Thoracic aorta (tissue), 2 donors: ENCODE measurements around the gene TMEM167A. TPM values are rescaled to one million over a fixed set of nuclear protein-coding genes. Genes with fewer than 3 reads are reported as not detected.
"Not testable (repeated sequence)": the region's sequence is repeated elsewhere in the genome, so short reads cannot be mapped to it uniquely, and the experiment has no call there.

Source experiments
- ATAC-seq: fragments of 150-250 bp; one replicate; pipeline ENCODE4 v1.8.0; 2017; ENCODE audit warnings: low read depth; ENCODE audit not compliant: insufficient number of reproducible peaks, low FRiP score
- DNase-seq: peaks from one replicate; pipeline ENCODE4 v3.0.0-alpha.2; 2020; ENCODE audit warnings: low spot score
- H3K27ac ChIP-seq, 2 donors: fragments of 200-600 bp; sonication (generic); 1 replicate in 1 of 2; 2 replicates in 1 of 2; pipeline ENCODE4 v1.5.1; 2016; ENCODE audit warnings: mild to moderate bottlenecking in 2 of 2, moderate library complexity in 2 of 2
- H3K27me3 ChIP-seq: fragments of 200-600 bp; sonication (generic); replicated peaks from 2 replicates; pipeline ENCODE4 v1.6.0; 2016; ENCODE audit warnings: mild to moderate bottlenecking; ENCODE audit not compliant: insufficient read depth
- H3K36me3 ChIP-seq: fragments of 200-600 bp; sonication (generic); one replicate; pipeline ENCODE4 v1.5.1; 2016
- H3K4me1 ChIP-seq, 2 donors: fragments of 200-600 bp; sonication (generic); 1 replicate in 1 of 2; 2 replicates in 1 of 2; pipeline versions ENCODE4 v1.5.1 to v1.6.0; 2016; ENCODE audit warnings: low read depth in 2 of 2, mild to moderate bottlenecking in 1 of 2; ENCODE audit not compliant: control insufficient read depth in 1 of 2
- H3K4me3 ChIP-seq: fragments of 200-600 bp; sonication (generic); 2 replicates; pipeline ENCODE4 v1.5.1; 2016; ENCODE audit warnings: mild to moderate bottlenecking
- H3K9me3 ChIP-seq: fragments of 200-600 bp; sonication (generic); 2 replicates; pipeline ENCODE4 v1.5.1; 2016
- CTCF ChIP-seq: fragments of 200-600 bp; sonication (generic); IDR thresholded peaks from one replicate; pipeline ENCODE4 v1.5.1; 2019; ENCODE audit warnings: antibody characterized with exemption
- total RNA-seq, 2 donors: library from RNA; depleted of rRNA; stranded (reverse); fragments of >200 nt; gene quantifications; one replicate each; pipeline versions ENCODE4 v1.1.0 to v1.2.3, GENCODE V29; 2016

Gene TMEM167A
- total RNA-seq, 2 donors from 2014 or later = 55.6 to 58.6 TPM

- Histone ChIP-seq H3K27me3 (no peaks in the 10 kb centered on the region), H3K4me1 (peaks cover 32 to 66% of the 10 kb centered on the region in 2 donors), H3K9me3 (no peaks in the 10 kb centered on the region), H3K36me3 (no peaks in the 10 kb centered on the region), H3K27ac (no peak overlapping the region), H3K4me3 (no peak overlapping the region)
- no peak for TF ChIP-seq CTCF
- ATAC-seq (no peak), DNase-seq (no peak)
Observed at GRCh38 chr5:83072966-83073365, 4.2 kb downstream of the TMEM167A start.

DNA sequence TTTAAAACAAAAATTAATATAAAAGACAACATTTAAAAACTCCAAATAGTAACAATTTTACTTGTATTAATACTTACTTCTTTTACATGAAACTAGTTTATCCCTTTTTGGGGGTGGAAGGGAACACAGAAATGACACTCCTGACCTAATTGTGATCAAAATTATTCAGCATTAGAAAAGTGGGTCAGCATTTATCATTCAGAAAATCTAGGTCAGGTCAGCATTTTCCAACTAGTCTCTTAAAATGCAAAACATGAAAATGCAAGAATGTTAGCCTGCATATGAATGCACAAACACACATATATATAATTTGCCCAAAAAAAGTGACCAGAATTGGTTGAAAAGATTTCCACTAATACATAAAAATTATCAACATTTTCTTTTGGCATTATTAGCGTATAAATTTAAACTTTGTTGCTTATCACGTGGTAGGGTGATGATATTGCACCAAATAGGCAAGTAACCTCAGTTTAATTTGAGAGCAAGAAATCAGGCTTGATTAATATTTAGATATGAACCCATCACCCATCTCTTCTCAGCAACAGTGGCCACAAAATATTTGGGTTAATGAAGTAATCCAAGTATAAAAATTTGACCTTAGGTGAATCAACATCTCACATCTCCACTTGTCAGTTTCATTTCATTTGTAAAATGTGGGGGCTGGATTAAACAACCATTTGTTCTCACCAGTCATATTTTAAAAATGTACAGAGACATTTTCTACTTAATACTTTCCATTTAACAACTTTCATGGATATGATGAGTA is 5.7 kb downstream of the TMEM167A start:
- no peaks in the 10 kb centered on the region for H3K9me3 ChIP-seq
- no peak overlapping the region for H3K27ac ChIP-seq
- peaks cover 36 to 62% of the 10 kb centered on the region in 2 donors for H3K4me1 ChIP-seq
- ATAC-seq = no peak
- no peak overlapping the region for H3K4me3 ChIP-seq
- TF ChIP-seq CTCF = no peak
- no peaks in the 10 kb centered on the region for H3K27me3 ChIP-seq
- H3K36me3 ChIP-seq = no peaks in the 10 kb centered on the region
- DNase-seq = no peak

GRCh38 chr5:83069096-83069799 is 7.9 kb downstream of the TMEM167A start:
- H3K9me3 ChIP-seq = no peaks in the 10 kb centered on the region
- H3K36me3 ChIP-seq = no peaks in the 10 kb centered on the region
- ATAC-seq (no peak), DNase-seq (no peak)
- H3K27ac ChIP-seq = no peak overlapping the region
- peaks cover 24 to 40% of the 10 kb centered on the region in 2 donors for H3K4me1 ChIP-seq
- no peak overlapping the region for H3K4me3 ChIP-seq
- no peak for TF ChIP-seq CTCF
- H3K27me3 ChIP-seq = no peaks in the 10 kb centered on the region

GRCh38 chr5:83067377-83067776 is 9.8 kb downstream of the TMEM167A start:
- ATAC-seq, DNase-seq, H3K9me3 ChIP-seq, H3K4me3 ChIP-seq, H3K36me3 ChIP-seq, H3K27ac ChIP-seq, H3K27me3 ChIP-seq: not testable (repeated sequence)
- peaks cover 19 to 22% of the 10 kb centered on the region in 2 donors for H3K4me1 ChIP-seq

DNA sequence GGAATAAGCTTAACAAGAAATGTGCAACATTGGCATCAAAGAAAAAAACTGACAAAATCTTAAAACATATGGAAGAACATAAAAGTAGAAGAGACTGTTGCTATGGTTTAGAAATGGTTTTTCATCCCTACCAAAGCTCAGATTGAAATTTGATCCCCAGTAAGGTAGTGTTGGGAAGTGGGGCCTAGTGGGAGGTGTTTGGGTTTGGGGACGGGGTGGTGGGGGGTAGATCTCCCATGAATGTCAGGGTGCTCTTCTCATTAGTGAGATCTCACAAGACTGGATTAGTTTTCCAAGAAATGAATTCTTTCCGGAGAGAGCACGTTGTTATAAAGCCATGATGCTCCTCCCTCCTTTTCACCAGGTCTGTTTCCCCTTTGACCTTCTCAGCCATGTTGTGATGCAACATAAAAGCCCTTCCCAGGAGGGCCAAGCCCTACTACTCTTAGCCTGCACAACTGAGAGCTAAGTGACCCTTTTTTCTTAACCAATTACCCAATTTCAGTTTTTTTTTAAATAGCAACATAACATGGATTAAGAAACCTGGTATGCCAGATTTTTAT is 10.6 kb downstream of the TMEM167A start:
- no peak for TF ChIP-seq CTCF

More for the DNA sequence above, 10.6 kb downstream of the TMEM167A start:
- no peak overlapping the region for H3K27ac ChIP-seq
- DNase-seq = no peak
- H3K9me3 ChIP-seq = no peaks in the 10 kb centered on the region
- H3K4me3 ChIP-seq = no peak overlapping the region
- ATAC-seq = no peak
- H3K4me1 ChIP-seq = peaks cover 13 to 14% of the 10 kb centered on the region in 2 donors
- no peaks in the 10 kb centered on the region for H3K36me3 ChIP-seq
- H3K27me3 ChIP-seq = no peaks in the 10 kb centered on the region
